HepG2 (cell line): Measurements from ENCODE around the gene LRP1B. TPM values are rescaled to one million over a fixed set of nuclear protein-coding genes. Genes with fewer than 3 reads are reported as not detected.

Experiments used
- ATAC-seq: fragments of 200-7000 bp; cut with Tn5 transposase; 3 replicates; pipeline ENCODE4 v1.9.1; 2020; ENCODE audit warnings: mild to moderate bottlenecking, moderate library complexity
- BruUV-seq: library from RNA; stranded (reverse); fragments of 400-500 nt; replicated peaks from 2 replicates; lab custom pipeline; 2021; lab: Mats Ljungman, UMichigan
- CTCF ChIA-PET: fragments of 300-600 bp; formaldehyde crosslinking; extraction: SDS; loops from one replicate; lab custom pipeline; 2021; ENCODE audit warnings: low total read pairs, inconsistent platforms, low intra/inter-chr PET ratio; lab: Yijun Ruan, JAX
- POLR2A ChIA-PET: fragments of 350-600 bp; sonication (Branson Sonifier 250); formaldehyde crosslinking; loops from one replicate; lab custom pipeline; 2020; ENCODE audit warnings: antibody characterized with exemption, inconsistent platforms; lab: Yijun Ruan, JAX
- DNase-seq: peaks from one replicate; pipeline ENCODE4 v3.0.0-alpha.2; 2015; ENCODE audit warnings: low spot score
- FAIRE-seq: peaks from 3 replicates; lab custom pipeline; 2011; peaks lifted over from hg19 to GRCh38; lab: Jason Lieb, UNC
- H2AFZ ChIP-seq: one replicate; pipeline ENCODE4 v1.6.1; 2011; ENCODE audit warnings: low read length, inconsistent platforms
- H3K27ac ChIP-seq: fragments of 300-600 bp; 3 replicates; pipeline ENCODE4 v1.8.0; 2011; ENCODE audit warnings: mixed run types, mild to moderate bottlenecking, mixed read lengths, low read length, inconsistent platforms; ENCODE audit not compliant: insufficient read depth; ENCODE audit errors: extremely low read length
- H3K27me3 ChIP-seq, 2 experiments: fragments of 200-600 bp in 1 of 2; 2 replicates in 1 of 2; 3 replicates in 1 of 2; pipeline versions ENCODE4 v1.6.0 to v1.8.0; 2011; ENCODE audit warnings: low read length in 2 of 2, mild to moderate bottlenecking in 2 of 2, moderate library complexity in 2 of 2, inconsistent platforms in 1 of 2; ENCODE audit not compliant: insufficient read depth in 2 of 2, control insufficient read depth in 1 of 2
- H3K36me3 ChIP-seq, 2 experiments: fragments of 200-600 bp in 1 of 2; replicated peaks in 1 of 2; 2 replicates in 1 of 2; 3 replicates in 1 of 2; pipeline versions ENCODE4 v1.5.1 to v1.8.0; 2011; ENCODE audit warnings: low read length in 2 of 2, inconsistent platforms in 1 of 2; ENCODE audit not compliant: insufficient read depth in 2 of 2, control insufficient read depth in 1 of 2
- H3K4me1 ChIP-seq: 2 replicates; pipeline ENCODE4 v1.5.1; 2012; ENCODE audit warnings: low read length, inconsistent platforms; ENCODE audit not compliant: insufficient read depth
- H3K4me2 ChIP-seq: 2 replicates; pipeline ENCODE4 v1.6.0; 2011; ENCODE audit warnings: low read depth, low read length, inconsistent platforms
- H3K4me3 ChIP-seq, 3 experiments: fragments of 200-600 bp in 1 of 3; sonication (generic), shearing (Covaris generic) in 1 of 3; replicated peaks in 1 of 3; 2 replicates each; pipeline ENCODE4 v1.5.1; 2011 to 2016; ENCODE audit warnings: low read length in 3 of 3, inconsistent platforms in 2 of 3, low read depth in 2 of 3, mild to moderate bottlenecking in 2 of 3, control low read depth in 1 of 3, mixed read lengths in 1 of 3; ENCODE audit not compliant: insufficient read depth in 1 of 3
- H3K79me2 ChIP-seq: one replicate; pipeline ENCODE4 v1.6.1; 2011; ENCODE audit warnings: low read length, inconsistent platforms; ENCODE audit not compliant: insufficient read depth
- H3K9ac ChIP-seq: 2 replicates; pipeline ENCODE4 v1.6.0; 2011; ENCODE audit warnings: mild to moderate bottlenecking, low read depth, low read length, inconsistent platforms; ENCODE audit not compliant: insufficient read depth
- H3K9me3 ChIP-seq: 2 replicates; pipeline ENCODE4 v1.5.1; 2012; ENCODE audit warnings: mild to moderate bottlenecking, low read length
- H4K20me1 ChIP-seq: 2 replicates; pipeline ENCODE4 v1.6.0; 2011; ENCODE audit warnings: inconsistent platforms, mild to moderate bottlenecking, low read length, moderate library complexity; ENCODE audit not compliant: insufficient read depth
- ELF4 ChIP-seq: sonication (generic); formaldehyde crosslinking; IDR thresholded peaks from 2 replicates; pipeline ENCODE4 v1.5.0; 2020; ENCODE audit warnings: missing genetic modification reagents, mild to moderate bottlenecking, moderate library complexity, borderline replicate concordance
- JARID2 ChIP-seq: sonication (generic); formaldehyde crosslinking; IDR thresholded peaks from 2 replicates; pipeline ENCODE4 v1.8.1; 2023; ENCODE audit warnings: missing genetic modification reagents, inconsistent platforms; ENCODE audit not compliant: insufficient replicate concordance
- NR3C1 ChIP-seq: sonication (generic); formaldehyde crosslinking; IDR thresholded peaks from 2 replicates; pipeline ENCODE4 v1.4.0; 2020; ENCODE audit warnings: missing genetic modification reagents
- WGBS: methylation state at CpG from one replicate; pipeline ENCODE4 v1.1.6; 2017; ENCODE audit warnings: low lambda C conversion rate; 5-methylcytosine and 5-hydroxymethylcytosine counted together
- in situ Hi-C: cut with HindIII; loops from 2 replicates; pipeline ENCODE4 v1.10.0; 2017; ENCODE audit warnings: low pct_unique_long_range_greater_than_20kb; ENCODE audit not compliant: extremely low pct_ligation_motif_present
- intact Hi-C: fragments of 100-400 bp; cut with micrococcal nuclease; formaldehyde crosslinking; loops from one replicate; pipeline ENCODE4 v1.10.0; 2022; ENCODE audit not compliant: unreplicated experiment
- polyA plus RNA-seq, 8 experiments: library from polyadenylated mRNA; depleted of rRNA in 3 of 8; stranded (reverse) in 7 of 8; unstranded in 1 of 8; fragments of >200 nt; fragmentation: Illumina TruSeq in 4 of 8; extraction: Trizol in 4 of 8; gene quantifications; 2 replicates each; pipeline versions ENCODE4 v1.2.1 to v1.2.3, GENCODE V29; 2011 to 2016; ENCODE audit warnings: low read depth in 4 of 8, missing spikeins in 1 of 8, mixed read lengths in 1 of 8; ENCODE audit not compliant: insufficient read depth in 1 of 8
- total RNA-seq, 5 experiments: library from RNA; depleted of rRNA; stranded (reverse); fragments of >200 nt; fragmentation: Illumina TruSeq; extraction: Trizol; gene quantifications; 2 replicates each; pipeline ENCODE4 v1.2.3, GENCODE V29; 2016; ENCODE audit warnings: low read depth in 1 of 5
- TF ChIP-seq, protein P1 (sequence below): sonication (generic); formaldehyde crosslinking; IDR thresholded peaks from 2 replicates; pipeline ENCODE4 v1.5.0; 2020; ENCODE audit warnings: mild to moderate bottlenecking, missing genetic modification reagents, borderline replicate concordance
- TF ChIP-seq, protein P2 (sequence below): sonication (generic); formaldehyde crosslinking; IDR thresholded peaks from 2 replicates; pipeline ENCODE4 v1.4.0; 2020; ENCODE audit warnings: missing genetic modification reagents, borderline replicate concordance

LRP1B gene
- total and polyA plus RNA-seq, 2 of the 13 experiments (the other 11 are each of a cell fraction or from before 2014, with no cell fraction given): 0.04 TPM; not detected in 1

DNA sequence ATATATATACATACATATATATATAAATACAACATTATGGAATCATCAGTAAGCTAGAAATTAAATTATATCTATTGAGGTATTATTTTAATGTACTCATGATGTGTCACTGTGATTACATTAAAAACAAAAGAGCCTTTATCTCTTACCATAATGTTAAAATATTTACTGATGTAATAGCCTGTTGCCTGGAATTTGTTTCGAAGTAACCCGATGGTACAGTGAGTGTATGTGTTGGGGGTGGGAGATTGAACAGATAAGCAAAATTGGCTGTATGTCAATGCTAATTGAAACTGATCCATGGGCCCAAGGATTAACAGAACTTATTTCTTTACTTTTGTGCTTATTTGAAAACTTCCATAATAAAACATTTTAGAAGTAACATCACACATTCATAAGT is 1473.2 kb downstream of the LRP1B start:
- CTCF ChIA-PET: no interaction called here
- H3K79me2 ChIP-seq: no peaks in the 10 kb centered on the region
- ATAC-seq: no peak

More for the DNA sequence above, 1473.2 kb downstream of the LRP1B start:
- no peak overlapping the region for H3K4me3 ChIP-seq
- no peak overlapping the region for H3K4me2 ChIP-seq
- POLR2A ChIA-PET: no interaction called here
- no peaks in the 10 kb centered on the region for H3K27me3 ChIP-seq
- H3K4me1 ChIP-seq: no peaks in the 10 kb centered on the region
- TF ChIP-seq ELF4 (CRISPR knock-in tag) (no peak), NR3C1 (no peak), JARID2 (no peak)
- TF ChIP-seq, protein P1, sequence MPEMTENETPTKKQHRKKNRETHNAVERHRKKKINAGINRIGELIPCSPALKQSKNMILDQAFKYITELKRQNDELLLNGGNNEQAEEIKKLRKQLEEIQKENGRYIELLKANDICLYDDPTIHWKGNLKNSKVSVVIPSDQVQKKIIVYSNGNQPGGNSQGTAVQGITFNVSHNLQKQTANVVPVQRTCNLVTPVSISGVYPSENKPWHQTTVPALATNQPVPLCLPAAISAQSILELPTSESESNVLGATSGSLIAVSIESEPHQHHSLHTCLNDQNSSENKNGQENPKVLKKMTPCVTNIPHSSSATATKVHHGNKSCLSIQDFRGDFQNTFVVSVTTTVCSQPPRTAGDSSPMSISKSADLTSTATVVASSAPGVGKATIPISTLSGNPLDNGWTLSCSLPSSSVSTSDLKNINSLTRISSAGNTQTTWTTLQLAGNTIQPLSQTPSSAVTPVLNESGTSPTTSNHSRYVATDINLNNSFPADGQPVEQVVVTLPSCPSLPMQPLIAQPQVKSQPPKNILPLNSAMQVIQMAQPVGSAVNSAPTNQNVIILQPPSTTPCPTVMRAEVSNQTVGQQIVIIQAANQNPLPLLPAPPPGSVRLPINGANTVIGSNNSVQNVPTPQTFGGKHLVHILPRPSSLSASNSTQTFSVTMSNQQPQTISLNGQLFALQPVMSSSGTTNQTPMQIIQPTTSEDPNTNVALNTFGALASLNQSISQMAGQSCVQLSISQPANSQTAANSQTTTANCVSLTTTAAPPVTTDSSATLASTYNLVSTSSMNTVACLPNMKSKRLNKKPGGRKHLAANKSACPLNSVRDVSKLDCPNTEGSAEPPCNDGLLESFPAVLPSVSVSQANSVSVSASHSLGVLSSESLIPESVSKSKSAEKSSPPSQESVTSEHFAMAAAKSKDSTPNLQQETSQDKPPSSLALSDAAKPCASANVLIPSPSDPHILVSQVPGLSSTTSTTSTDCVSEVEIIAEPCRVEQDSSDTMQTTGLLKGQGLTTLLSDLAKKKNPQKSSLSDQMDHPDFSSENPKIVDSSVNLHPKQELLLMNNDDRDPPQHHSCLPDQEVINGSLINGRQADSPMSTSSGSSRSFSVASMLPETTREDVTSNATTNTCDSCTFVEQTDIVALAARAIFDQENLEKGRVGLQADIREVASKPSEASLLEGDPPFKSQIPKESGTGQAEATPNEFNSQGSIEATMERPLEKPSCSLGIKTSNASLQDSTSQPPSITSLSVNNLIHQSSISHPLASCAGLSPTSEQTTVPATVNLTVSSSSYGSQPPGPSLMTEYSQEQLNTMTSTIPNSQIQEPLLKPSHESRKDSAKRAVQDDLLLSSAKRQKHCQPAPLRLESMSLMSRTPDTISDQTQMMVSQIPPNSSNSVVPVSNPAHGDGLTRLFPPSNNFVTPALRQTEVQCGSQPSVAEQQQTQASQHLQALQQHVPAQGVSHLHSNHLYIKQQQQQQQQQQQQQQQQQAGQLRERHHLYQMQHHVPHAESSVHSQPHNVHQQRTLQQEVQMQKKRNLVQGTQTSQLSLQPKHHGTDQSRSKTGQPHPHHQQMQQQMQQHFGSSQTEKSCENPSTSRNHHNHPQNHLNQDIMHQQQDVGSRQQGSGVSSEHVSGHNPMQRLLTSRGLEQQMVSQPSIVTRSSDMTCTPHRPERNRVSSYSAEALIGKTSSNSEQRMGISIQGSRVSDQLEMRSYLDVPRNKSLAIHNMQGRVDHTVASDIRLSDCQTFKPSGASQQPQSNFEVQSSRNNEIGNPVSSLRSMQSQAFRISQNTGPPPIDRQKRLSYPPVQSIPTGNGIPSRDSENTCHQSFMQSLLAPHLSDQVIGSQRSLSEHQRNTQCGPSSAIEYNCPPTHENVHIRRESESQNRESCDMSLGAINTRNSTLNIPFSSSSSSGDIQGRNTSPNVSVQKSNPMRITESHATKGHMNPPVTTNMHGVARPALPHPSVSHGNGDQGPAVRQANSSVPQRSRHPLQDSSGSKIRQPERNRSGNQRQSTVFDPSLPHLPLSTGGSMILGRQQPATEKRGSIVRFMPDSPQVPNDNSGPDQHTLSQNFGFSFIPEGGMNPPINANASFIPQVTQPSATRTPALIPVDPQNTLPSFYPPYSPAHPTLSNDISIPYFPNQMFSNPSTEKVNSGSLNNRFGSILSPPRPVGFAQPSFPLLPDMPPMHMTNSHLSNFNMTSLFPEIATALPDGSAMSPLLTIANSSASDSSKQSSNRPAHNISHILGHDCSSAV (CRISPR knock-in tag): no peak
- TF ChIP-seq, protein P2, sequence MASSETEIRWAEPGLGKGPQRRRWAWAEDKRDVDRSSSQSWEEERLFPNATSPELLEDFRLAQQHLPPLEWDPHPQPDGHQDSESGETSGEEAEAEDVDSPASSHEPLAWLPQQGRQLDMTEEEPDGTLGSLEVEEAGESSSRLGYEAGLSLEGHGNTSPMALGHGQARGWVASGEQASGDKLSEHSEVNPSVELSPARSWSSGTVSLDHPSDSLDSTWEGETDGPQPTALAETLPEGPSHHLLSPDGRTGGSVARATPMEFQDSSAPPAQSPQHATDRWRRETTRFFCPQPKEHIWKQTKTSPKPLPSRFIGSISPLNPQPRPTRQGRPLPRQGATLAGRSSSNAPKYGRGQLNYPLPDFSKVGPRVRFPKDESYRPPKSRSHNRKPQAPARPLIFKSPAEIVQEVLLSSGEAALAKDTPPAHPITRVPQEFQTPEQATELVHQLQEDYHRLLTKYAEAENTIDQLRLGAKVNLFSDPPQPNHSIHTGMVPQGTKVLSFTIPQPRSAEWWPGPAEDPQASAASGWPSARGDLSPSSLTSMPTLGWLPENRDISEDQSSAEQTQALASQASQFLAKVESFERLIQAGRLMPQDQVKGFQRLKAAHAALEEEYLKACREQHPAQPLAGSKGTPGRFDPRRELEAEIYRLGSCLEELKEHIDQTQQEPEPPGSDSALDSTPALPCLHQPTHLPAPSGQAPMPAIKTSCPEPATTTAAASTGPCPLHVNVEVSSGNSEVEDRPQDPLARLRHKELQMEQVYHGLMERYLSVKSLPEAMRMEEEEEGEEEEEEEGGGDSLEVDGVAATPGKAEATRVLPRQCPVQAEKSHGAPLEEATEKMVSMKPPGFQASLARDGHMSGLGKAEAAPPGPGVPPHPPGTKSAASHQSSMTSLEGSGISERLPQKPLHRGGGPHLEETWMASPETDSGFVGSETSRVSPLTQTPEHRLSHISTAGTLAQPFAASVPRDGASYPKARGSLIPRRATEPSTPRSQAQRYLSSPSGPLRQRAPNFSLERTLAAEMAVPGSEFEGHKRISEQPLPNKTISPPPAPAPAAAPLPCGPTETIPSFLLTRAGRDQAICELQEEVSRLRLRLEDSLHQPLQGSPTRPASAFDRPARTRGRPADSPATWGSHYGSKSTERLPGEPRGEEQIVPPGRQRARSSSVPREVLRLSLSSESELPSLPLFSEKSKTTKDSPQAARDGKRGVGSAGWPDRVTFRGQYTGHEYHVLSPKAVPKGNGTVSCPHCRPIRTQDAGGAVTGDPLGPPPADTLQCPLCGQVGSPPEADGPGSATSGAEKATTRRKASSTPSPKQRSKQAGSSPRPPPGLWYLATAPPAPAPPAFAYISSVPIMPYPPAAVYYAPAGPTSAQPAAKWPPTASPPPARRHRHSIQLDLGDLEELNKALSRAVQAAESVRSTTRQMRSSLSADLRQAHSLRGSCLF: no peak
- FAIRE-seq: no peak
- no peak overlapping the region for H3K9ac ChIP-seq
- H3K36me3 ChIP-seq: no peaks in the 10 kb centered on the region
- H4K20me1 ChIP-seq: no peaks in the 10 kb centered on the region
- BruUV-seq: no TSS peak
- 1% methylated on average over 2 of the region's 2 CpGs for WGBS
- in situ Hi-C loops: no loop called here
- no peak for DNase-seq
- no peak overlapping the region for H3K27ac ChIP-seq
- no peaks in the 10 kb centered on the region for H3K9me3 ChIP-seq
- intact Hi-C loops: no loop called here
- no peak overlapping the region for H2AFZ ChIP-seq
